Globus pallidus (tissue), 1 donor: ENCODE data around the gene KIRREL3.
A peak's percentile ranks its signal among the peaks of the same experiment; 100 is the strongest.

Source experiments
- DNase-seq: peaks from one replicate; pipeline ENCODE4 v3.0.0-alpha.2; 2015; ENCODE audit warnings: low spot score

KIRREL3 gene

DNA sequence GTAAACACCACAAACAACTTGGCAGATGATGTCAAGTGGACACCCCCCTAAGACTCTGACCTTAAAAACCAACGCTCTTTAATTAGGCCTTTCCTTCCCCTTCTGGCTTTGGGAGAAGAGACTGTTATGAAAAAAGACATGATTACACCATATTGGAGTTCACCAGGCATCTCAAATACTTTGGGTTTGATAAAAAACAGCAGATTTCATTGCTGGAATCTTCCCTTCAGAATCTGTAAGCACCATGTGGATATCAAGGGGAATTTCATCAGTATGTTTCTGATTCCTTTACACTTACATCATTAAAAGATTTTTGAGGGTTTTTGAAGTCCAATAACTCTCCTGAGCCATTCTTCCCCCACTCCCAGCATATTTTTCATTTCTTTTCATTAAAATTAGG is 85.6 kb downstream of the KIRREL3 start:
- no peak for DNase-seq

DNA sequence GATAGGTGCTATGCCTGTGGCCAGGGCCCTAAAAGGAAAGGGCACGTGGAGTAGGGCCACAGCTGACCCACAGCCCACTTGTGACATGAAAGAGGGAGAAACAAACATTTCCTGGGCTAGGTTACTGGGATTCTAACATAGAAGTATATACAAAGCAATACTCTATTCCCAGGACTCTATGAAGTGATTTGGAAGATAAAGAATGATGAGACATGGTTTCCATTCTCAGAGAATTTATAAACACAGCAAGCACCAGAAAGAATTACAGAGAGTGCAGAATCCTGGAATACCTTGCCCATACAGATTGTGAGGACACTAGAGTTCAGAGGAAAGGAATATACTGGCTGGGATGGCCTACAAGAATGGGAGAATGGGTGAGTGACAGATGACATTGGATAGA is 86.4 kb downstream of the KIRREL3 start:
- no peak for DNase-seq

DNA sequence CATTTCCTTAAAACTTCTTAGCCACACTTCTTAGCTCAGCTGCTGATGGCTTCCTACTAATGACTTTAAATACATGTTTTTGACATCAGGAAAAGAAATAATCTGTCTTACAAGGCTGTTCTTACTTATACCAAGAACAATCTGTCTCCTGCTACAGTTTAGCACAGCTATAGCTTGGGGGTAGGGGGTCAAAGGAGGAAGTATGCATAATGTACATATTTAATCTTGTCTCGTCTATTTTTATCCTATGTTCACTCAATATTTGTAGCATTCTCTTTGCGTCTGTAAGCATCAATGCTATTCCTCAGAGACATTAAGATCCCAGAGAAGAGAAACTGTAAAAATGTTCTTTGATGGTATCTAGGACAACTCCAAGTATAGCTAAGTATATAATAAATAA is 96.0 kb downstream of the KIRREL3 start:
- no peak for DNase-seq

DNA sequence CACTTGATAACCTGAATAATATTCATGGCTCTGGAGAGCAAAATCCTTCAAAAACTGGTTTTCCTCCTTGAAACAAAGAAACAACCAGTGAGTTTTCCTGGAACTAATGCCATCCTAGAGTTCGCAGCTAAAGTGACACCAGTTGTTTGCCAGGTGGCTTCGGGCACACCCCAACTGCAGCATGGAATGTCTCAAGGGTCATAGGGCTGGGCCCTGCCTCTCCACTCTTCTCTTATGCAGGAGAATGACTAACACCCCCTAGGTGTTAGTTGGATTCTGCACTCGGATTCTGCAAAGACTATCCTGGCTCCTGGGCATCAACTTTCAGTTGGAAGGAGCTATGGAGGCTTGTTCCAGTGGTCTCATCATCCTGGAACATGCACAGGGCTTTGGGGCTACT is 98.8 kb downstream of the KIRREL3 start:
- no peak for DNase-seq

DNA sequence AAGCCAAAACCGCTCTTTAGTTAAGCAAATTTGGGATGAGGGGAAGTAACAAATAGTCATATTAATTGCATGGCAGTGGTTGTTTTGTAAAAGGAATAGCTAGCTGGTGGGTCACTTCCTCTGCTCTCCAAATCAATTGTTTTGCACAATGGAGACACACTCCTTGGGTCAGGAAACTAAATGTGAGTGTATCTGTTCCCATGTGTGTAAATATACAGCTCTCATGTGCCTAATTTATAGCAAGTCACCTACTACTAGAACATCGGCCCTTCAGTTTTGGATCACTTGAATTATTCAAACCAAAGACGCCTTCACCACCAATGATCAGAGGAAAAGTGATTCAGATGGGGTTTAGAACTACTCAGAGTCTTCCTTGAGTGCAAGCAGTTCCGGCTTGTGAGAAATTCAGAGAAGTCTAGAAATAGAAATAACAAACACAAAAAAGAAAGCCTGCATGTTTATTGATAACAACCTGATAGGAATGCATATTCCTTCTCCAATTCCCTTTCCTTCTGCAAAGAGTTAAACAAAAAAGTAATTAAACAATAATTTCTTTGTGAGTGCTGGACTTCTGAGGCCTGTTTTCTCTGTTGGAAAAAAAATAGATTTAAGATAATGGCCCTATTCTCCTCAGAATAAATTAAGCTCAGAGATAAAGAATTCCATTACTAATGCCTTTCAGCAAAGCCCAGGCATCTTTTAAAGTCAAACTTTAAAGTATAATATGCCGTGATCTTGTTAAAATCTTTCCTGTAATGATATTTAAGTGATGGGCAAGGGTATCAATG is 100.4 kb downstream of the KIRREL3 start:
- peak; percentile 50 for DNase-seq

DNA sequence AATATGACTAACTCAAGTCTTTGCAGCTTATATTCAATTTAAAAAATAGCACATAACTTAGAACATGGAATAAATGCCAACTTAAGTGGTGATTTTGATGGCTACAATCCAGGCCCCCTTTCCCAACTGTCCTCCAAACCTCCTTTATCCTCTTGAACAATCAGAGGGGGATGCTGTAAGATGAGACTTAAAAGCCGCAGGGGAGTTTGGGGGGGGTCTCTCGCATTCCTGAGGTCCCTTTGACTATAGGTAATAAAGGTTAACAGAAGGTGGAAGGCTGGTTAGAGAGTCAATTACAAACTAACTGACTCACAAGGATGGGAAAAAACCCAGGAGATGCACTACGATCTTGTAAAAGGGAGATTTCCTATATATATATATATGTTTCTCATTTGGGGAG is 101.8 kb downstream of the KIRREL3 start:
- no peak for DNase-seq

DNA sequence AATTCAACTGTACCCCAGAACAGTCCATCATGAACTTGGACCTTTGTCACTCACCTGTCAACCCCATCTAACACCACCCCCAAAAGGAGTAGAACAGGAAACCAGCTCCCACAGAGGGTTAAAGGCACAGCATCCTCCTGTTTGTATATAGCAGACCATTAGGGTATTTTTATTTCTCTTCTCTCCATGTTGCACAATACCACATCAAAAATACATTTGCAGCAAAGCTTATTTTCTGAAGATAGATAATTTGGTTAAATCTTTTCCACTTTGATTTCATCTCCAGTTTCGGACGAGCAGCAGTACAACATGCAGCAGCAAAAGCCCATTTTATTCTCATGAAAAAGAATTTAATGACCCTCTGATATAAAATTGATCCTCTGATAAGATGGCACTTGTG is 103.1 kb downstream of the KIRREL3 start:
- DNase-seq, result no peak

DNA sequence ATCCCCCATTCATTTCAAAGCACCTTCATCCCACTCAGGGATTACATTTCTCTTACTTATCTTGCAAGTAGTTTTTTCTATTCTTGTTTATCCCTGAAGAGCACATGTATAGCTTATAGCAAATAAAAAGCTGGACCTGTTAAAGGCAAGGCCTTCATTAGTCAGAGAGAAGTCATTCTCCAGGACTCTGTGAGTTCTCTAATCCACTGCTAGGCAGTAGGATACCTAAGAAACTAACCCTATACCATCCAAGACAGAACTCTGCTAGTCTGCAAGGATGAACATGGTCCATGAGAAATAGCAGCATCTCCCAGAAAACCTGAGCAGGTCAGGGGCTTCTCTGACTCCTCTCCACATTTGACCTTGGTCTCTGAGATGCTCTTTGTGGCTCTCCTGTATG is 104.5 kb downstream of the KIRREL3 start:
- DNase-seq, result no peak

DNA sequence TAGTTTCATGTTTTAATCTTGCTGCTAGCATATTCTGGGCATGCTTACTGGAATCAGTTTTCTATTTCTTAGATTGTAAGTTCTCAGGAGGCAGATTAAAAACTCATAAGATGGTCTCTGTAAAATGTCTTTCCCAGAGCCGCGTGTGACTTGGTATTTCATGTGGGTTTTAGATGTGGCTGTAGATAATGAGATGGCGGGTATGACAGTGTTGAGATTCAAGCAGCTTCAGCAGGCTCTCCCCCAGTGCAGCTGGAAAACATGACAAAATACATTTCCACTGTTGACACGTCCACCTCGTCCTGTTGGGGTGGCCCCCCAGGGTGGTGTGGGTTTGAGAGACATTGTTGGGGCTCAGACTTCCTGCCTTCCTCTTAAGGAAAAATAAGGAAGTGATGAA is 106.8 kb downstream of the KIRREL3 start:
- DNase-seq, result no peak

DNA sequence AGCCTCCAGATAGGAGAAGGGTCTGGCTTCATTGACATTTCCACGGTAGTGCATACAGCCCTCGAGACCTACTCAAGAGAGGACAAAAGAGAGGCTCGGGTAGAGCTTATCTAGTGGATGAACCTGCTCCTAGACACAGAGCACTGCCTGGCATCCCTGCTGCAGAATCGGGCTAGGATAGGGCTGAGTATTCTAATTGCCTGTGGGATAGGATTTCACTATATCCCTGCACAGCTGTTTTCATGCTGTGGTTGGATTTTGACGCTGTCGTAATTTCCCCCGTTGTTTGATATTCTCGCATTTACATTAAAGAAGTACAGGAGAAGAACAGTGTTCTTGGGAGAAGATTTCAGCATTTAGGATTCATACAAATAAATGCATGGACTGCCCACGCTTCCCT is 107.8 kb downstream of the KIRREL3 start:
- DNase-seq, result no peak

DNA sequence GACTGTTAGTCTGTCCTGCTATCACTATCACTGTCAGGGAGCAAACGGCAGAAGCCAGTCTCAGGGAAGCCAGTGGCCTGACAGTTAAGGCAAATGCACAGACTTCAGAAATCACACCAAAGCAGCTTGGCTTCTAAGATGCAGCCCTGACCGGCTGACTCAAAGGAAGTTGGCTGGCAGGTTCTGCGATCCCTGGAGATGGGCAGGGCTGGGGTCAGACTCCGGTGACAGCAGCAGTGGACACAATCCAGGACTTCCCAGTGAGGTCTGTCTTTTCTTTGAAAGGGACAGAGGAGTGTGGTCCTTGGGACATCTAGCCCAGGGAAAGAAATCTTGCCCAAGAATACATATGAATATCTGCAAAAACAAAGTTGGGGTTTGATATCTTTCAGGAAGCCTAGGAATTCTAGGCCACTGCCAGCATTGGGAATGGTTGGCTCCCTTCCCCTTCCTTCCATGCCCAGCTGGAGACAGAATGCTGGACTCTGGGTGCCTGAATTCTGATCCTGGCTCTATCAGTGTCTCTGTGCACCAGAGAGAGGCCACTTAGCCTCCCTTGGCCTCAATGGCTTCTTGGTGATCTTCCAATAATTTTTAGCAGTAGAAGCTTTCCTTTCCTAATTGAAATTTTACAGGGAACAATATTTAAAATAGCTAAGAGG is 108.9 kb downstream of the KIRREL3 start:
- DNase-seq, result peak; percentile 40

DNA sequence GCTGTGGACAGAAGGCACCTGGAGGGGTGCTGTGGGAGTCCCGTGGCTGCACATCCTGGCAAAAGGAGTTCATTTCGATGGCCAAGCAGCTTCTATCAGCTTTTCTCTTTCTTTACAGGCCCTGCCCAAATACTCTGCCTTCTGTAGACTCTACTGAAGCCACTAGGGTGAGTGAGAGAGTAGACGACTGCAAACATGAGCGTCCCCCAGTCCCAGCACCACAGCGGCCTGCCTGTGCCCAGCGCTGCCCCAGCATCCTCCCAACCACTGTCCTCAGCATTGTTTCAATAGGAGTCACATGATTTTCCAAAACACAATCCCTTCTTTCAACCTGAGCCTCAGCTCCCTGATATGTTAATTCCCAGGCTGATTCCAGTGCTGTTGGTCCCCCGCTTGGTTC is 110.0 kb downstream of the KIRREL3 start:
- DNase-seq, result peak; percentile 83

DNA sequence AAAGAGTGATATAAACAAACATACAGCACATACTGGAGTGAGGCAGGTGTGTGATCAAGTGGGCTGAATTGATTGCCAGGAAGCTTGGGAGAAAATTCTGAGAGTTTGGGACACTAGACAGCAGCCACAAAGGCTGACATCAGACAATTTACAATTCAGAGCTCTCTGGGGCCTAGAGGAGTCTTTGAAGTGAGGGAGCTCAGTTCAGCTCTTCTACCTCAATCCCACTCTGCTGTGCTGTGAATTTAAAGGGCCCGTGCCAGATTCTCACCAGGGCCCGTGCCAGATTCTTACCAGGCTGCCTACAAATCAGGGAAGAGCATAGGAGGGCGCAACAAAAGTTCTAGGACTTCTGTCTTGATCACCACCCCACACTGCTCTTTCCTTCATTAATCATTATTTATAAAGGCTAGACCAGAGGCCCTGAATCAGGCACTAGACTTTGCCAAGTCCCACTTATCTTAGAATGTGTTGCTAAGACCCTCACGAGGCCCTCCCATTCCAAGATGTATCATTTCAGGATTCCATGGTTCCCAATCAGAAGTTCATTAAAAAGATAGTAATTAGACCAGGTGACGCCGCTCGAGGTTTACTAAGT is 112.4 kb downstream of the KIRREL3 start:
- no peak for DNase-seq

DNA sequence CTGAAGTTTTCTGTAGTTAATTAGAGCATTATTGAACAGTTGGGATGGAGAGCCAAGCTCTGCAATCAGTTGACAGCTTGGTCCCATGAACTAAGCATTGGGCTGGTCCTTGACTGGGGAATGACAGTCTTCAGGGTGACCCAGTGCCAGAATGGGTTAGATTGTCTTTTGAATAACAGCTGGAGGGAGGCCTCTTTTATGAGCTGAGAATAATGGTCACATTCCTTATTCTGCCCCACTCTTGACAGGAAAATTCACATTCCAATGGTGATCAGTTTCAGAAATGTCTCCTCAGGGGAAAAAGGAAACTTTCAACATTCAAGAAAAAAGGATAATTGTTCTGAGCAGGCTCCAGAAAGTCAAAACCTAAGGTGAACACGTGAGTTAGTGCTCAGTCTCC is 113.9 kb downstream of the KIRREL3 start:
- no peak for DNase-seq

DNA sequence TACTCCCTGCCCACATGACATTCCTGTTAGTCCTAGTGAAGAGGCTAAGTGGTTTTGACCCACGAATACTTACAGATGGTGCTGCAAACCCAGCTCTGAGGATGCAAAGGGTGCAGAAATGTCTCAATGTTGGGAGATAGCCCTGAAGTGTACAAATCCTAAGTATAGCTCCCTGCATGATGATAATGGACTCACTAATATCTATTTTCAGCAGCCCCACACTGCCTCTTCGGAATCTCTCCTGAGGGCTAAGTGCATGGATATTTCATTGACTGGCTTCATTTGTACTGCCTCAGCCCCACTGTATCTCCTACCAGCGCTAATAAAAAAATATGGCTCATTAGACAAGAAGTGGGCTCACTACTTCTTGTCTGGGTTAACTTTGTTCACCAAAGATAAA is 114.5 kb downstream of the KIRREL3 start:
- DNase-seq, result no peak

DNA sequence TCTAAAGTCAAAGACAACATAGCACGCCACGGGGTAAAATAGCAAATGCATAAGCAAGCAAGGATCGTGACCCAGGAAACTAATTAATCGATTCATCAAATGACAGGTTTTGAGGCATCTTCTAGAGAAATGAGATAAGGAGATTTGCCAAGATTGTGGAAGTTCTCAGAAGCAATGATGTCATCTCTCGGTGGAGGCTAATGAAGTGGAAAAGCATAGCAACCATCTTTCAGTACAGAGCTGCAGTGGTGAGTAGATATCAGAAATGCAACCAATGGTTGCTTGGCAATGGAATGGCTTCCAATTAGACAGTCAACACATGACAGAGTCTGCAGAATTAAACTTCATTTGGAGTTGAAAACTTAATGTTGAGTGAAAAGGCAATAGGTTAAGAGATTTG is 116.0 kb downstream of the KIRREL3 start:
- DNase-seq, result no peak

DNA sequence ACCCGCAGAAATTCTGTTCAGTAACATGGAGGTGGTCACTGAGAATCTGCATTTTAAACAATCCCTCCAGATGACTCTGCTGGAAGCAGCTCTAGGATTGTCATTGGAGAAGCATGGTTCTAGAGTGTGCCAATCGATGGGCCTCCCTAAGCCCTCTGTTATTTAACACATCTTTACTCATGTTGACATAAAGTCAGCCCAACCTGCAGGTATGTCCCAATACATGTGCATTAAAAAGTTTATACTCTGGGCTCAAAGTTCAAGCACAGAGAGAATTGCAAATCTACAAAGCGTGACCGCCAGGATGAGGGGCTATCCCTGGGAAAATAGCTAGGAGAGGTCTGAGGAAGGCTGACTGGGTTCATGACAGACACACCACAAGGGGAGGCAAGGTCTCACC is 116.4 kb downstream of the KIRREL3 start:
- no peak for DNase-seq

DNA sequence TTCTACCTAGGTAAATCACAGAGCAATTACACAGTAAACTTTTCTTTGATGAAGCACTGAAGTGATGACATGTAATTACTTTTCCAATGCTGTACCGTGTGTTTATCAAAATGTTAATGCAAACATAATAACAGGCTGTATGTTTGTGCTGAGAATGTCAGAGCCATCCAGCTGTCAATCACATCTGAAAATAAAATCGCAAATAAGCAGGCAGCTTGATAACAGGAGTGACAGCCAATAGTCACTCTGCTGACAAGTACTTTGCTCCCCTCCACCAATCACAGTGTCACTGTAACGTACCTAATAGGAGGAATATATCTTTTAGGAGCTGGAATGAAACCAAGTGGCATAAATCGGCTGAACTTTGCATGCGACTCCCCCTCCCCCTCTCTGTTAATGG is 119.7 kb downstream of the KIRREL3 start:
- DNase-seq, result no peak

DNA sequence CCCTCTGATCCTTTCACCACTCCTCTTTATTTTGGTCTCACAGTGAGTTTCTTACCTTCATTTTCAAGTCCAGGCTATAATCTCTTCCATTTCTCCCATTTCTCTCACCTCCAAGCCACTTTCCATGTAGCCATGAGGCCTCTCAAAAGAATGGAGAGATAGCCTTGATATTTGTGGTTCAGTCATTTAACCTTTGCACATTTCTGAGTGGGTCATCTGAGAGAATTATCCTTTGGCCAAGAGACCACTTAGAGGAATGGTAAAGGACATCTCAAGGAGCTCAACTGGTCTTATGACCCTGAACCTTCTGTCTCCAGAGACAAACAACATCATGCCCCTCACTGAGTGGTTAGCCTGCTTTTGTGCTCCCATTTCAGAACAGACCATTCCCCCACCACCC is 121.1 kb downstream of the KIRREL3 start:
- DNase-seq, result no peak

DNA sequence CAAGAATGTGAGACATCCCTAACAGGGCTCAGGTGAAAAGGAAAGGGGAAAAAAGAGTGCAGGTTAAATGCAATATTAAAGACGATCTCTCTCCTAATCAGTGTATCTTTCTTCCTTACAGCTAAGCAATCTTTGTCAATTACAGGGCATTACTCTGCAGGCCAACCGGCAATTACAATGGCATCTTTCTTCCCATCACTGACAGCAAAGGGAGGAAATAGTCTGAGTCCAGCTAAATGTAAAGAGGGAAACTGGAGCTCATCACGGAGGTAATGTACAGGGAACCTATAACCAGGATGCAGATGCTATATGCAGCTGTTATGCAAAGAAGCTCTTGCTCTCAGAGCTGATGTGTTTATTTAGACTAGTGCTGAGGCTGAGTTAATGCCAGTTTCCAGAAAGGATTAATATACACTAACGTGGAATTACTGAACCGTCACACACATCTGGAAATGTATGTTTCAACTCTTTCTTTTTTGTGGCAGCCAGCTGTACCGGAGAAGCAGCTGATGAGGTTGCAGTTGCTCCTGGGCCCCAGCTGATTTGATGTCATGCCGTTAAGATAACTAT is 121.6 kb downstream of the KIRREL3 start:
- DNase-seq, result peak; percentile 70

DNA sequence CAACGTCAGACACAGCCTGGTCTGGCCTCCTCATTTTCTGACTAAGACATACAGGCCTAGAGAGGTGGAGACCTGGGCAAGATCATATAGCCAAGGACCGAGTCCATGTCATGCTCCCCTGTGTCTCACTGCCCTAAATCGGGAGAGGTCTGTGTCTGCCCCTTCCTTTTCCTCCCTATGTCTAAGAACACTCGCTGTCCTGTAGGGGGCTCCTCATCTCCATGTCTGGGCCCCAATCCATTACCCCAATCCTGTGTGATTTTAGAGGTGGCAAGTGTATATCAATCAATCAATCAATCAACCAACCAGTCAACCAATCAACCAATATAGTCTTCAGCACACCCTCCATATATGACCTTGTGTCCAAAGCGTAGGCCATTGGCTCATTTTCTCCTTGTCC is 125.7 kb downstream of the KIRREL3 start:
- DNase-seq, result no peak

DNA sequence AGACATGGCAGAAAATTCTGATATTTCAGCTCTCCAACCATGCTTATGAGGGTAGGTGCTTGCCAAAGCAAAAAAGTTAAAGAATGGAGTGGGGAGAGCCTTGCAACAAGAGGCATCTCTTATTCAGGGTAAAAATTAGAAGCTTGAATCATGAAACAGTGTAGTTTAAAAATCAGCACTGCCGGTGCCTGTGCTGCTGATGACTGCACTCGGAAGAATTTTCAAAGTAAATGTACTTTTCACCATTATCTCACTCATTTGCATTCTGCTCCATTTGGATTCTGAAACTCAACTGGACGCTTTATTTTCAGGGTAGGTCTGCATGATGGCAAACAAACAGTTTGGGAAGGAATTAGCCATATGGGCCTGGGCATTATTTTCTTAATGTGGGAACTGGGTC is 126.3 kb downstream of the KIRREL3 start:
- DNase-seq, result no peak

DNA sequence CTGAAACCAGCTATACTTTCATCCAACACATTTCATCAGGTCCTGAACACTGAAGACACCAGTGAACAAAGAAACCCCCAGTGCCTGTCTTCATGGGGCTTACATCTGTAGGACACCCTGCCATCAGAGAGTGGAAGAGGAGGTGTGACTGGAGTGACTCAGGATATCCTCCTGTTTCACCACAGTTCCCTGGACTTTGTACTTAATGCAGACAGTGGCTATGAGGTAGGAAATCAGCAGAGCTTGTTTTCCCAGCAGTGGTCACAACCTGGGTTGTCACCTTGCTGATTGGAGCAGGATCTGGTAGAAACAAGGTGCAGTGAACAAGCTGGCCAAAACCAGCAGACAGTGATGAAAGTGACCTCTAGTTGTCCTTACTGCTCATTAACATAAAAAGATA is 128.8 kb downstream of the KIRREL3 start:
- no peak for DNase-seq
